DMS114 treated with DMSO at 0.1 percent for 48 hours (cell line): ENCODE results near the gene NCOA1.
"Not testable (repeated sequence)": the region's sequence is repeated elsewhere in the genome, so short reads cannot be mapped to it uniquely, and the experiment has no call there.

Experiments used
- DNase-seq: peaks from one replicate; lab custom pipeline; 2025; ENCODE audit not compliant: unreplicated experiment; lab: John Stamatoyannopoulos, UW

Gene NCOA1

DNA sequence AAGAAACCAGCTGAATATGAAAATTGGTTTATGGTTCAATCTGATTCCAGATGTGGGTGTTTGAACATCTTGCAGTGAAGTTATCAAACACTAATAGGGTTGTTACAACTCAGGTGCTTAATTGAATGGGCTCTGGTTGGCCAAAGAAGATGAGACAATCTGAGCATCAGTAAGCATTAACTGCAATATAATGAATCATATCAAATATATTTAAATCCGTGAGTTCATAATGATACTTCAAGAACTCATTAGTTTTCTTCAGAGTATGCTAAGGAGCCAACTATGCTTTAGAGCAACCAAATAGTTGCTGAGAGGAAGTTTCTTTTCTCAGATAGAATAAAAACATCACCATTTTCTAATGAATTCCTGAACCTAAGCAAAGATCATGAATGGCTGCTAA, 79.2 kb downstream of the NCOA1 start:
- DNase-seq: no peak

DNA sequence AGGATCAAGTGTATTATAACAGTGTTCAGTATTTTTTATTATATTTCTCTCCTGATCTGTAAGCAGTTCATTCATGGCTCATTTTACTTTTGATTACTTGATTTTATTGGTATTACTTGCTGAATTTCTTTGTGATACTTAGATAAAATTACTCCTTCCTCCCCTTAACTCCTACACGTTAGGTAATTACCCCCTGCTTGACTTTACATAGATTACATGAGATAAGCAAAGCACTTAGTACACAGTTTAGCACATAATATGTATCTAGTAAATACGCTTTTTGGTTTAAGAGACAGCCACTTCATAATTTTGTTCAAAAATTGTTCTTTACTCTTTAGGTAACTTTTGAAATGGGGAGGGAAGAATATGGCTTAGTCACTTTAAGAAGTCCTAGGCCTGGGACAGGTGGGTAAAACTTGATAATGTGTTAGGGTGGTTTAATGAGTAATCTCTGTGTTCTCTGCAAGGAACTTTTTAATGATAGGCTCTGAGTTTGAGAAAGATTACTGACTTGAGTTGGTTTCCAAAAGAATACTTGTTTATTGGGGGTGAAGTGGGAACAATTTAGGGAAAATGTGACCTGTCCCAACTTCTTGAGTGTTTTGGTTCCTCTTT, 80.9 kb downstream of the NCOA1 start:
- DNase-seq: no peak

DNA sequence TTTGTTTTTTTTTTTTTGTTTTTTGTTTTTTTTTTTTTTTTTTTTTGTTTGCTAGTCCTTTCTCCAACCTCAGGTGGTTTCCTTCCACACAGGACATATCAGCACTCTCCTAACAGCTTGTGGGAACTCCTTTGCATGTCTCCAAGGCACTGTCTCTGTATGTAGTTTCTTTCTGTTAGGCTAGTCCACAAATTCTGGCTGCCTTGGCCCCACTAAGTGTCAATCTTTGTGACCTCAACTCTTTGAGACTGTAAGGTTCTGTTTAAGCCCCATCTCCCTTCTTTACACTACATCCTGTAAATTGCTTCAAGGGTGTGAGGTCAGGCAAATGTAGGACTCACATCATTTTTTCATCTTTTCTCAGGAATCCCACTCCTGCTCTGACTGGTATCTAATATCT, 85.1 kb downstream of the NCOA1 start:
- no peak for DNase-seq

DNA sequence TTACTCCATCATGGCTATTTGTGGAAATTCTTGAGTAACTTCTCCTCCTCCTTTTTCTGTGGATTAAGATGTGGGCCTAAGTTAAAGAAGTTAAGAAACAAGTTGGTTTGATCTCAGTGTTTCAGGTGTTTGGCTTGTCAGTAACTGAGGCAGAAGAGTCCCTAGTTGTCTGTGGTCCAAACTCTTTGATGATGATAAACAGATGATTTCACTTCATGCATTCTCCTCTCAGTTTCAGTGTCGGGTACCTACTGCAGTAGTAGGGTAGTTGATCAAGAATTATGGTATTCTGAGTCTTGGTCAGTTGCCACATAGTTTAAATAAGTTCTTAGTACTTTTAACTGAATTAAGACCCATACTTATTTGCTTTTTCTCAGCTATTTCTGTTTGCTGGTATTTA, 85.6 kb downstream of the NCOA1 start:
- DNase-seq: no peak

DNA sequence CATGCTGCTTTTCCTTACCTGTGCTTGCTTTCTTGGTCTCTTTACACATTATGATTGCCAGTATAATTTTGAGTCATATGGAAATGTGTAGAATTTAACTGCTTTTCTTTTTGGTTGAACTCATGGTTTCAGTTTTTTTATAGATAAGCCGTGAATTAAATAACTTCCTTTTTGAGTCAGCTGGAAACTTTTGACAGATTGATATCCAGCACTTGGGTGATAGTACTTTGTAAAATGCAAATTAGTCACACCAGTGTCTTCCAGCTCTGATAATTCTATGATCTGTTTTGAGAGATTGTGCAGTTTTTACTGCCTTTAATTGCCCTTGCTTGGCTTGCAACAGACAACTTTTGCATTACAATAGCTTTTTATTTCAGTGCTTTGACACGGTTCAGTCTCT, 86.4 kb downstream of the NCOA1 start:
- DNase-seq: no peak

DNA sequence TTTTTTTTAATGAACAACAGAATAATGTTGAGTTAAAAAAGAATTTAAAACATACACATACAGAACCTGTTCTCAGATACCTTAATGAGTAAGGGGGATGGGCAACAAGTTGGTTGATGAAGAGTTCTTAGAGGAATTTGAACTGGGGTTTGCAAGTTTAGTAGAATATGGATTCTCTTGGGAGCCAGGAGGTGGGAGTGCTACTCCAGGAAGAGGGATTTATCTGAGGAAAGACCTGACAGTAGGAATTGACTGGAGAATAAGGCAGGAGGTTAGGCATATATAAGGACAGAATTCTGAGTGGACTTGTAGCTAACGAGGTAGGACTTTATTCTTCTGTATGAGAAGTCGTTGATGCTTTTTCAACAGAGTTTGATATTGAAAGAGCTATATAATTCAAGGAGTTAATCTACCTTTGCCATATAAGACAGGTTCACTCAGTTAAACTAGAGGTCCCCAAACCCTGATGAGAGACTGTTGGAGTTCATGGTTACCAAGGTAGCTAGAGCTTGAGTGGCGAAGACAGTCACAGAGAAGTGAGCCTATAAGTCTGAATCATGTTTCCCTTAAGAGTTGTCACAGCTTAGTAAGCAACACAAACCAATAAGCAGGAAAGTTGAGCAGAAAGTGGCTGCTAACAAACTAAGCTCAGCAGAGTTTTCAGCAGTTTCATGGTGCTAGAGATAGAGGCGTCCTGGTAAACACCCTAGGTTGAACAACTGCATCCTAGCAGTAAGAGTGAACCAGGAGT, 88.2 kb downstream of the NCOA1 start:
- DNase-seq: no peak

DNA sequence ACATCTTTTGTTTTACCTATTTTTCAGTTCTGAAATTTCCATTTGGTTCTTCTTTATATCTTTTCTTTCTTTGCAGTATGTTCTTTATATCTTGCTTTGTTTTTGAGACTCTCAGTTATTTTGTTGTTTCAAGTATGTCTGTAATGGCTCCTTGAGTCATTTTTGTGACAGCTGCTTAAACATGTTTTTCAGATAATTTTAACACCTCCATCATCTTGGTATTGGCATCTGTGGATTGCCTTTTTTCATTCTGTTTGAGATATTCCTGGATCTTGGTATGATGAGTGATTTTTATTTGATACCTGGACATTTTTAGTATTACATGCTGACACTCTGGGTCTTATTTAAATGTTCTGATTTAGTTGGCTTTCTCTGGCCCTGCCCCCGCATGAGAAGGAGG, 89.5 kb downstream of the NCOA1 start:
- no peak for DNase-seq

DNA sequence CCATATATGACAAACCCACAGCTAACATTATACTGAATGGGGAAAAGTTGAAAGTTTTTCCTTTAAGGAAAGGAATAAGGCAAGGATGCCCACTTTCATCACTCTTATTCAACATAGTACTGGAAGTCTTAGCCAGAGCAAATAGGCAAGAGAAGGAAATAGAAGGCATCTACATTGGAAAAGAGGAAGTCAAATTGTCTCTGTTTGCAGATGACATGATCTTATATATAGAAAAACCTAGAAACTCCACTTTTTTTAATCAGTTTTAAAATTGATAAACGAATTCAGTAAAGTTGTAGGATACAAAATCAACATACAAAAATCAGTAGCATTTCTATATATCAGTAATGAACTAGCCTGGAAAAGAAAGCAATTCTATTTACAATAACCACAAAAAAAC, 90.9 kb downstream of the NCOA1 start:
- not testable (repeated sequence) for DNase-seq

DNA sequence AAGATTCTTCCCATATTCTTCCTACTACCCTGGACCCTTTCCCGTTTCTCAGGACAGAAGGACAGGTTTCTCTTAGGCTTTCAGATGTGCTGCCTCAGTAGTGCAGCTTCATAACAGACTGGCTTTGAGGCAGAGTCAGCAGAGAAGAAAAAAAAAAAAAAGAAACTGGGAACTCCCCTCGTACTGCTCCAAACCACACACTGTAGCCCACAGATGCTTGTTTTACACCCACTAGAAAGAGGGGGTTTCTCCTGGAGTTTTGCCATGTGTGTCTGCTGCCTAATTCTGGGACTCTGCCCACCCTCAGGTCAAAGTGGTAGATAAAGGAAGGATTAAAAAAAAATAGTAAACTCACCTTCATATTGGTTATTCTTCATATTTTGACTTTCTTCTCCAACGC, 95.9 kb downstream of the NCOA1 start:
- DNase-seq: no peak

DNA sequence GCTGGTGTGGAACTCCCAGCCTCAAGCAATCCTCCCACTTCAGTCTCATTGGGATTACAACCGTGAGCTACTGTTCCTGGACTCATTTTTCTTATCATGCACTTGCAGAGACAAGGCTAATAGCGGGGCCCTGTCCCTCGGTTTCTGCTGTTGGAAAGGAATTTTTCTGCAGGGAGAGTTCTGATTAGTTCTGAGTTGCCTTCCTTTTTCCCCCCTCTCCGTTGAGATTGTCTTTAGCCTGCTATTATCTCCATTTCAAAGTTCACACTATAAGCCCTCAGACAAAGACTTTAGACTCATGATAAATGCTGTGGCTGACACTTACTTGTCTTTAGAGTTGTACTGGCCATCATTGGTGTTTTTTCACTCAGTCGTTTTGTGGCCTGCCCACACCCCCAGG, 97.2 kb downstream of the NCOA1 start:
- DNase-seq: no peak

DNA sequence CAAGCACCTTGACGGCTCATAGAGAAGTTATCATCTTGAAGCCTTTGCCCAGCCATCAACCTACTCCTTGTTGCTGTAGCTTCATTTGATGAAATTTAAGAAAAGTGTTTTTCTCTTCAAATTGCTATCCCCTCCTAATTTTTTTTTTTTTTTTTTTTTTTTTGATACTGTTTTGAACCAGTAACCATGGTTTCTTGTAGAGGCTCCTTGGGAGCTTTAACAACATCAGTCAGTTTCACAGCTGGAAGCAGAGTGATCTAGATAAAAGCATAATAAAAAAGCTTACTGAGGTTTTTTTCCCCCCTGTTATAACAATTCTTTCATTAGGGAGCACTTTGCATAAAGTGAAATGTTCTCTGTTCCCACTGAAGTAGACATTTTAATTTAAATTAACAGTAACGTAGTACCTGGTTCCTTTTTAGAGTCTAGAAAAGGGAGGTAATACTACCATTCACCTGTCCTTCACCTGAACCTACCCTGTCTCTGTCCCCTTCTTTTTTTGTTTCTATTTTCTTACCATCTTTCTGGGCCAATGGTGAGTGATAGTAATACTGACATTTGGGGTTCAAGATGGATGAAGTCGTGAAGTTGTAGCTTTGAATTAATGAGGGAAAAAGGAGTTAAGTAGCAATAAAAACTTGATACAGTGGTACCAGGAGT, 101.5 kb downstream of the NCOA1 start:
- DNase-seq: no peak

DNA sequence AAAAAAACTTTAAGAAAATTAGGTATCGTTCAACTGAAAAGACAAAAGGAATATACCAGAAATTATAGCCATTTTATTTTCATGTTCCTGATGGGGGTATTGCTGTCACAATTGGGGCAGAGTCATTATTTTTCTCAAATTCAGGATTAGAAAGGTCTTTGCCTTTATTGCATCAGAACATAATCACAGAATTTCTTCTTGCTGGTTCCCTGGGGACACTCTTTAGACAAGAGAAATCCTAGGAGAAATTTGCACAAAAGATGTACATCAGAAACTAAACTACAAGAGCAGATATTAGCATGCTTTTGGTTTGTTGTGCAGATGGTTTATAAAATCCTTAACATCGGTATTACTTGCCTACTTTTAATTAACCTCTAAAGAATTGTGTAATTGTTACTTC, 103.2 kb downstream of the NCOA1 start:
- no peak for DNase-seq

DNA sequence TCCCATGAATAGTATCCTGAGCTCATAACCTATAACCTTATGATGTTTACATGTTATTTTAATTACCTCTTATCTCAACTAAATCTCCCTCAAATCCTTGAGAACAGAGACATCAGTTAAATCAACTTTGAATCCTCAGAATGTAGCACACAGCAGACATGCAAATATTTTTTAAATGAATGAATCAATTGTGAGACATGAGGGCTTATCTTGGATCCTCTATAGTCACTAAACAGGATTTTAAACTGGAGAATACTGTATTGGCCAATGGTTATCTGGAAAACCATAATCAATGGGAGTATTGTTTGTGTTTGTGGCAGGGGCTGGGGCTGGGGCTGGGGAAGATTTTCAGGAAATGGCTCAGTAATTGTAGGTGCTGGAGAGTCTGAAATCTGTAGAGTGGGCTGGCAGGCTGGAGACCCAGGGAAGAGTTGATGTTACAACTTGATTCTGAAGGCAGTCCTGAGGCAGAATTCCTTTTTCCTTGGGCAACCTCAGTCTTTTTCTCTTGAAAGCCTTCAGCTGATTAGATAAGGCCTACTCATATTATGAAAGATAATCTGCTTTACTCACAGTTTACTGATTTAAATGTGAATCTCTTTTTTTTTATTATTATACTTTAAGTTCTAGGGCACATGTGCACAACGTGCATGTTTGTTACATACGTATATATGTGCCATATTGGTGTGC, 106.3 kb downstream of the NCOA1 start:
- DNase-seq: no peak

DNA sequence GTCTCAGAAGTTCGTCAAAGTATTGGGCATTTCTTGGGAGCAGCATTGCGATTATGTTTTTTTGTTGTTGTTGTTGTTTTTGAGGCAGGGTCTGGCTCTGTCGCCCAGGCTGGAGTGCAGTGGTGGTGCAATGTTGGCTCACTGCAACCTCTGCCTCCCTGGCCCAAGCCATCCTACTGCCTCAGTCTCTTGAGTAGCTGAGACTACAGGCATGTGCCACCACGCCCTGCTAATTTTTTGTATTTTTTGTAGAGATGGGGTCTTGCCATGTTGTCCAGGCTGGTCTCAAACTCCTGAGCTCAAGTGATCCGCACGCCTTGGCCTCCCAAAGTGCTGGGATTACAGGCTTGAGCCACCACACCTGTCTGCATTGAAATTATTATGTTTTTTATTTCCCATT, 109.1 kb downstream of the NCOA1 start:
- DNase-seq: not testable (repeated sequence)

DNA sequence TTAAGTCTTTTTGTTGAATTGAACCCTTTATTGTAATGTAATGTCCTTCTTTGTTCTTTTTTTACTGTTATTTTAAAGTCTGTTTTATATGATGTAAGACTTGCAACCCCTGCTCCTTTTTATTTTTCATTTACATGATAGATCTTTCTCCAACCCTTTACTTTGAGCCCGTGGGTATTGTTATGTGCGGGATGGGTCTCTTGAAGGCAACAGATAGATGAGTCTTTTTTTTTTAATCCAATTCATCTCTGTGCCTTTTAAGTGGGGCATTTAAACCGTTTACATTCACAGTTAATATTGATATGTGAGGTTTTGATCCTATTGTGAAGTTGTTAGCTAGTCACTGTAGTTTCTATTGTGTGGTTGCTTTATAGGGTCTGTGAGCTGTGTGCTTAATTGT, 120.6 kb downstream of the NCOA1 start:
- DNase-seq: no peak

DNA sequence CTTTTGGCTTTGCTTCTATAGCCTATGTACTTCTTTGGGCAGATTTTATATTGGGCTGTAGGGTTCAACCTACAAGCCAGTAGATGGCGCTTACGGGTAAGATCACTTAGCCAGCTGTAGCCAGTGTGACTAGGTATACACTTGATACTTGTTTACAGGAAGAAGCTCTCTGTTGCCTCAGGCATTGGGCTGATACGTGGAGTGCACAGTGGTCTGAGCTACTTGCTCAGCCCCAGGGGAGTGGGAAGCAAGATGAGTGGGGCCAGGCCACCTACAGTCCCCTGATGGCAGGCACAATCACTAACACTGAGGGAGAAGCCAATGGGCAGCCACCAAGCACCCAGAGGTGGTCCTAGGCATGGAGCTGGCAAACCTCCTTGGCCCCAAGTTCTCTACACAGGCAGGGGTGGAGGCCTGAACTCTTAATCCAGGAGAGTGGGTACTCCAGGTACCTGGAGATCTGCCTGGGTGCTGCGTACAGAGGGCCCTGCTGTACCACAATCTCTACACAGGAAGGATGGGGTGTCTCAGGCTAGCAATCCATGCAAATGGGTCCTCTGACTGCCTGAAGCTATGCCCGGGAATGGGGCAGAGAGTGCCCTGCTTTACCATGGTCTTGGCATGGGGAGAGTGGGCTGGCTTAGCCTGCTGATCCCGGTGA, 122.2 kb downstream of the NCOA1 start:
- peak; percentile 1 for DNase-seq

DNA sequence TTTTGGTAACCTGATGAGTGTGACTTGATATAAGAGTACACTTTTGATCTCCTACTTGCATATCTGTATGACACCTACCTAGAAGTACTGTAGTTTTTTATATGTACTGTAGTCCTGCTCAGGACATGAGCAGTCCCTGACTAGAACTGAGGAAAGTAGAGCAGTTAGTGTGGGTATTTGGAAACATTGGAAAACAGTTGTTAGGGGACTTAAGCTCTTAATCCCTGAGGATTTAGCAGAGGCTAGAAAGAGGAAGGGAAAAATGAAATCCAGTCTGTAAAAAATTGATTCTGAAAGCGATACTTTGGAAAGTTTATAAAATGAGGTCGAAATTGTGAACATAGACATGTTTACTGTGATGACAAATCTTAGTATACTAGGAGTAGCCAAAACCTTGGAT, 125.6 kb downstream of the NCOA1 start:
- DNase-seq: no peak

DNA sequence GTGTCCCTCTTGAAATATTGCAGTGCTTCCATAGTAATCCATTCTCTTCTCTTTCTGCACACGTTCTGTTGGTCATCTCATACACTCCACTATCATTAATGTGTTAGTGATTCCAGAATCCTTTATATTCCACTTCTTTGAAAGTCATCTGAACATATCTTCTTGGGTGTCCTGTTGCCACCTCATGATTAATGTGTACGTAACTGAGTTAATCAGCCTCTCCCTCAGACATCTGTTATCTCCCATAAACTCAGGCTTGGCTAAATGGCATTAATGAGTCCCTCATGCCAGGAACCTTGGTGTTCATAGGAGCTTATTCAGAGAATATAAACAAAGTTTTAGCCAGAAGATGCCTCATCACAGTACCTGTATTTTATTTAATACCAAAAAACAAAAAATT, 126.4 kb downstream of the NCOA1 start:
- DNase-seq: no peak

DNA sequence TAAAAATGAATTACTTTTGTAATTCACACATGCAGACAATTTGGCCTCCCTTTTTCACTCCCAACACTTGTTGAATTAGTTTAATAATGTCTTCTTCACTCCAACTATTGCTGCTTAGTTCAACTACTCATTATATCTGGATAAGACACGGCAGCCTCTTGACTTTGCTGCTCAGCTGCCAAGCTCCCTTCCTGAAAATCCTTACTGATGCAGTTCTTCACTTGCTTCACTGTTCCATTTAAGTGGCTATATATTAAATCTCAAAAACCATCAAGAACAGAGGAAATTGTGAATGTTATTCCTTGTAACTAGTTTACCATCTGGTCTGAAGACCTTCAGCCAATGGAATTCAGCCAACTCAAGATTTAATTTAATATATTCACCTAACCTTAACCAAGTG, 127.1 kb downstream of the NCOA1 start:
- DNase-seq: no peak

DNA sequence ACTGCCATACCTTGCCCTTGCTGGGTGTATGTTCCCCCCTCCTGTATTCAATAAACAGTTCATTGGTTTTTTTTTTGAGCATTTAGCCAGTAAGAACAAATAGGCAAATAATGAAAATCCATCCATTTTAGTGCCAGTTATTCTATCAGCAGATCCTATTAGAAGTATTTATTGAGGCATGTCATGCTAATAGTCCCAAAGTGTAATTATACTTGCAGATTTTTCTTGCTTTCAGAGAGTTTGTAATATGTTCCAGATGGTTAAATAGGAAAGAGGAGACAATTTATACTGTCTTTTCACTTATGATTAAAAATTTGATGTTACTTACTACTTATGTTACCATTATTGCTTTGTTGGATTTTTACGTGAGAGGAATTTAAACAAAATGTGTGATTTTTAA, 127.6 kb downstream of the NCOA1 start:
- DNase-seq: no peak

DNA sequence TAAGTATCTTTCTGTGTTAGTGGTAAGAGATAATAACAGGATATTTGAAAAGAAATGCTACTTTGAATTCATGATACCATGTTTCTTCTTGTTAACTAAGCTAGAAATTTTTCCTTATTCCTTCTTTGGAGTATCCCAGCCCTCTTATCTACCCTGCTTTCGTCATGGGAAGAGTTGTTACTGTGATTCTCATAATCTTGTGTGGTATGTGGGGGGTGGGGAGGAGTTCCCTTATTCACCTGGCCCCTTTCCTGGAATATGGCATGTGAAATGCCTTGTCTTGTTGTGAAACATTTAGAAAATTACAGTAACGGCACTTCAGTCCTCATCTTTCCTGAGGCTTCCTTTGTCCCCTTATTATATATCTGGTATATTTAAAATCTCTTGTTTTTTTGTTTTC, 129.9 kb downstream of the NCOA1 start:
- no peak for DNase-seq
